Brain microvascular endothelial cell (primary cell): ENCODE data around the gene SHANK3.

Experiments
- DNase-seq: peaks from one replicate; pipeline ENCODE4 v3.0.0-alpha.2; 2020
- H3K27ac ChIP-seq: fragments of 250-450 bp; sonication (Bioruptor Pico); 2 replicates; pipeline ENCODE4 v1.5.1; 2020; ENCODE audit warnings: mild to moderate bottlenecking, moderate library complexity
- H3K27me3 ChIP-seq: fragments of 250-450 bp; sonication (Bioruptor Pico); replicated peaks from 2 replicates; pipeline ENCODE4 v1.5.1; 2020; ENCODE audit warnings: mild to moderate bottlenecking
- H3K36me3 ChIP-seq: fragments of 250-450 bp; sonication (Bioruptor Pico); replicated peaks from 2 replicates; pipeline ENCODE4 v1.5.1; 2020; ENCODE audit warnings: mild to moderate bottlenecking
- H3K4me3 ChIP-seq: 2 replicates; pipeline ENCODE4 v1.5.1; 2011; ENCODE audit warnings: low read depth, mild to moderate bottlenecking, control low read depth, low read length, moderate library complexity
- CTCF ChIP-seq: IDR thresholded peaks from 2 replicates; pipeline ENCODE4 v1.5.1; 2011; ENCODE audit warnings: low read depth, mild to moderate bottlenecking, moderate library complexity, low read length, control low read depth, inconsistent platforms; ENCODE audit errors: missing control alignments
- in situ Hi-C: cut with HindIII; loops from 2 replicates; pipeline ENCODE4 v1.10.0; 2017; ENCODE audit warnings: low sequenced_read_pairs, low pct_ligation_motif_present

The SHANK3 gene

GRCh38 chr22:50718352-50718709, 45.7 kb downstream of the SHANK3 start:
- Histone ChIP-seq H3K27ac (no peak overlapping the region), H3K36me3 (no peaks in the 10 kb centered on the region), H3K27me3 (peaks cover 27% of the 10 kb centered on the region), H3K4me3 (no peak overlapping the region)
- no peak for TF ChIP-seq CTCF
- in situ Hi-C loops = no loop called here
- no peak for DNase-seq

- Histone ChIP-seq H3K36me3 (no peaks in the 10 kb centered on the region), H3K4me3 (no peak overlapping the region), H3K27me3 (peaks cover 27% of the 10 kb centered on the region), H3K27ac (no peak overlapping the region)
- in situ Hi-C loops = no loop called here
- DNase-seq = no peak
- TF ChIP-seq CTCF = no peak
Measured at GRCh38 chr22:50719814-50720300, 47.2 kb downstream of the SHANK3 start.

- no peaks in the 10 kb centered on the region for H3K36me3 ChIP-seq
Measured at GRCh38 chr22:50720301-50721256, 48.0 kb downstream of the SHANK3 start.

GRCh38 chr22:50721257-50721844, 48.7 kb downstream of the SHANK3 start:
- in situ Hi-C loops = no loop called here
- Histone ChIP-seq H3K36me3 (no peaks in the 10 kb centered on the region), H3K4me3 (no peak overlapping the region)

More at GRCh38 chr22:50720301-50721256, 48.0 kb downstream of the SHANK3 start:
- Histone ChIP-seq H3K27me3 (peaks cover 27% of the 10 kb centered on the region), H3K4me3 (no peak overlapping the region), H3K27ac (no peak overlapping the region)
- in situ Hi-C loops = no loop called here
- DNase-seq = no peak
- TF ChIP-seq CTCF = no peak

GRCh38 chr22:50722048-50722701, 49.6 kb downstream of the SHANK3 start:
- Histone ChIP-seq H3K27ac (no peak overlapping the region), H3K4me3 (no peak overlapping the region), H3K36me3 (no peaks in the 10 kb centered on the region), H3K27me3 (peaks cover 27% of the 10 kb centered on the region)
- in situ Hi-C loops = no loop called here
- no peak for TF ChIP-seq CTCF
- DNase-seq = no peak

More at GRCh38 chr22:50721257-50721844, 48.7 kb downstream of the SHANK3 start:
- no peak for DNase-seq
- no peak for TF ChIP-seq CTCF
- no peak overlapping the region for H3K27ac ChIP-seq
- peaks cover 27% of the 10 kb centered on the region for H3K27me3 ChIP-seq
